Activated CD8-positive, alpha-beta T cell treated with anti-CD3 and anti-CD28 coated beads for 36 hours (primary cell): ENCODE data around the gene FOXL2. TPM values are rescaled to one million over a fixed set of nuclear protein-coding genes. Genes with fewer than 3 reads are reported as not detected.

Experiments used
- ATAC-seq: fragments of 200-7000 bp; cut with Tn5 transposase; one replicate; pipeline ENCODE4 v1.10.0; 2021; ENCODE audit warnings: mild to moderate bottlenecking, moderate library complexity
- CTCF ChIA-PET: fragments of 350-600 bp; sonication (Branson Sonifier 250); formaldehyde crosslinking; loops from one replicate; lab custom pipeline; 2021; ENCODE audit warnings: antibody characterized with exemption; lab: Charles Lee
- POLR2A ChIA-PET: fragments of 350-600 bp; sonication (Branson Sonifier 250); formaldehyde crosslinking; loops from one replicate; lab custom pipeline; 2021; ENCODE audit warnings: antibody characterized with exemption; lab: Charles Lee
- DNase-seq: peaks from one replicate; pipeline ENCODE4 v3.0.0-alpha.2; 2020
- H3K27ac Mint-ChIP-seq: one replicate; pipeline ENCODE4 v1.8.0; 2021; ENCODE audit warnings: mild to moderate bottlenecking, mixed read lengths
- H3K27me3 Mint-ChIP-seq: one replicate; pipeline ENCODE4 v1.8.0; 2021; ENCODE audit warnings: mixed read lengths
- H3K36me3 Mint-ChIP-seq: one replicate; pipeline ENCODE4 v1.8.0; 2021; ENCODE audit warnings: low read depth, mixed read lengths
- H3K4me1 Mint-ChIP-seq: one replicate; pipeline ENCODE4 v1.8.0; 2021; ENCODE audit warnings: low read depth, mixed read lengths
- H3K4me3 Mint-ChIP-seq: one replicate; pipeline ENCODE4 v1.8.0; 2021; ENCODE audit warnings: mild to moderate bottlenecking, moderate library complexity, mixed read lengths
- H3K9me3 Mint-ChIP-seq: one replicate; pipeline ENCODE4 v1.8.0; 2021; ENCODE audit warnings: mixed read lengths
- intact Hi-C: fragments of 100-400 bp; cut with micrococcal nuclease; formaldehyde crosslinking; loops from one replicate; pipeline ENCODE4 v1.10.0; 2022
- total RNA-seq, 2 experiments: library from RNA; stranded (reverse); gene quantifications; one replicate each; pipeline ENCODE4 v1.2.3, GENCODE V29; 2021
- TF ChIP-seq, protein P1 (sequence below): fragments of 200-600 bp; IDR thresholded peaks from one replicate; pipeline ENCODE4 v1.8.0; 2022; ENCODE audit warnings: antibody characterized with exemption, mild to moderate bottlenecking

Gene FOXL2
- total RNA-seq, 2 experiments from 2014 or later, result not detected

DNA sequence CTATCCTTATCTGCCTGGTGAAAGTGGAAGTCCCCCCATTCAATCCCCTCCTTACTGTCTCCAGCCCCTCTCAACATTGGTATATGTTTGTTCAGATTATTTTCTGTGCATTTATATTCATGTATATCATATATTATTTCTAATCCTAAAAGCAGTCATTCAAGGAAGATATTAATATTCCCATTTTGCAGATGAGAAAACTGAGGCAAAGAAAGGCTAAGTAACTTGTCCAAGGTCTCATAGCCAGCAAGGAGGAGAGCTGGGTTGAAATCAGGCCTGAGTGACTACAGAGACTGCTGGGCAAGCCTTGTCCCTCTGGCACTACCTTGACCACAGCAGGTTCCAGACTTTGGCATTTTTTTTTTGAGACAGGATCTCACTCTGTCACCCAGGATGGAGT is 29.1 kb upstream of the FOXL2 start:
- TF ChIP-seq, protein P1, sequence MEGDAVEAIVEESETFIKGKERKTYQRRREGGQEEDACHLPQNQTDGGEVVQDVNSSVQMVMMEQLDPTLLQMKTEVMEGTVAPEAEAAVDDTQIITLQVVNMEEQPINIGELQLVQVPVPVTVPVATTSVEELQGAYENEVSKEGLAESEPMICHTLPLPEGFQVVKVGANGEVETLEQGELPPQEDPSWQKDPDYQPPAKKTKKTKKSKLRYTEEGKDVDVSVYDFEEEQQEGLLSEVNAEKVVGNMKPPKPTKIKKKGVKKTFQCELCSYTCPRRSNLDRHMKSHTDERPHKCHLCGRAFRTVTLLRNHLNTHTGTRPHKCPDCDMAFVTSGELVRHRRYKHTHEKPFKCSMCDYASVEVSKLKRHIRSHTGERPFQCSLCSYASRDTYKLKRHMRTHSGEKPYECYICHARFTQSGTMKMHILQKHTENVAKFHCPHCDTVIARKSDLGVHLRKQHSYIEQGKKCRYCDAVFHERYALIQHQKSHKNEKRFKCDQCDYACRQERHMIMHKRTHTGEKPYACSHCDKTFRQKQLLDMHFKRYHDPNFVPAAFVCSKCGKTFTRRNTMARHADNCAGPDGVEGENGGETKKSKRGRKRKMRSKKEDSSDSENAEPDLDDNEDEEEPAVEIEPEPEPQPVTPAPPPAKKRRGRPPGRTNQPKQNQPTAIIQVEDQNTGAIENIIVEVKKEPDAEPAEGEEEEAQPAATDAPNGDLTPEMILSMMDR, result no peak
- no peak overlapping the region for H3K27ac Mint-ChIP-seq
- ChIA-PET POLR2A (no interaction called here), CTCF (no interaction called here)
- no peaks in the 10 kb centered on the region for H3K9me3 Mint-ChIP-seq
- no peaks in the 10 kb centered on the region for H3K36me3 Mint-ChIP-seq
- H3K27me3 Mint-ChIP-seq, result peaks cover 8% of the 10 kb centered on the region
- DNase-seq (no peak), ATAC-seq (no peak)
- intact Hi-C loops, result no loop called here
- no peak overlapping the region for H3K4me3 Mint-ChIP-seq
- no peaks in the 10 kb centered on the region for H3K4me1 Mint-ChIP-seq

DNA sequence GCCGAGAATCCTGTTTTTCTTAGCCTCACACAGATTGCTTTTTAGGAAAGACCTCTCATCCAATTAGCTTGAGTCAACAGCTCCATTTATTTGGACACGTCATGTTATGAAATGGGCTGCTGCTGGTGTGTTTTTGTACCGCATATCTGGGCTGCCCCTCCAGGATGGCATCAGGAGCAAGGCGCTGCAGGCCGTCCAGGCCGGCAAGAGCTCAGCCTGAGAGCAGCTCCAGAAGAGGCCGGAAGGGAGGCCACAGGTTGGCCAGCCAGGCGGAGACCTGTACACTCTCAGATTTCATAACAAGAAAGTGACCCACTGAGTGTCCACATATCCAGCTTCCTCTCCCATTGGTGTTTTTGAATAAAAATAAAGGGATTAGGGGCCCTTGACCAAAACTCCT is 28.4 kb upstream of the FOXL2 start:
- Mint-ChIP-seq H3K4me3 (no peak overlapping the region), H3K9me3 (no peaks in the 10 kb centered on the region), H3K27ac (no peak overlapping the region), H3K27me3 (peaks cover 9% of the 10 kb centered on the region), H3K36me3 (no peaks in the 10 kb centered on the region), H3K4me1 (no peaks in the 10 kb centered on the region)
- ATAC-seq (no peak), DNase-seq (no peak)
- TF ChIP-seq, protein P1, result no peak
- ChIA-PET POLR2A (no interaction called here), CTCF (no interaction called here)
- intact Hi-C loops, result no loop called here

DNA sequence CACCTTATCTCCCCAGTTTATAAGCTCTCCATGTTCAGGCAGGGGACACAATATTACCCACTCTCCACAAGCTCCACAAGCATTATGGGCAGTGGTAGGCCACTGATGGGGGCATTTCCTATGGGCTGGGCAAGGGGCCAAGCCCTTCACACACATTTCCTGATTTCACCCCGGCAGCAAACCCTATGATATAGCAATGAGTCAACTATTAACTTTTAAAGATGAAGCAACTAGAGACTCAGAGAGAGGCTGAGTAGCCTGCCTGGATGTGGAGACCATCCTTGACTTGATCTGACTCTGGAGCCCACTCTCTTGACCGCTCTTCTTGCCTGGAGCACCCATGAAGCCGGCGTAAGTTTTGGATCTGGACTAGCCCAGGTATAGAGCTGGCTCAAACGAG is 27.5 kb upstream of the FOXL2 start:
- Mint-ChIP-seq H3K9me3 (no peaks in the 10 kb centered on the region), H3K36me3 (no peaks in the 10 kb centered on the region), H3K27ac (no peak overlapping the region), H3K4me3 (no peak overlapping the region), H3K27me3 (peaks cover 15% of the 10 kb centered on the region), H3K4me1 (no peaks in the 10 kb centered on the region)
- intact Hi-C loops, result no loop called here
- TF ChIP-seq, protein P1, result no peak
- ChIA-PET POLR2A (no interaction called here), CTCF (interaction anchor here (1.8 to 2.1 kb wide), 2 partner anchors 38 to 59 kb away, joined by 6 to 7 read pairs; no protein-coding TSS in a partner anchor)
- DNase-seq (no peak), ATAC-seq (no peak)

DNA sequence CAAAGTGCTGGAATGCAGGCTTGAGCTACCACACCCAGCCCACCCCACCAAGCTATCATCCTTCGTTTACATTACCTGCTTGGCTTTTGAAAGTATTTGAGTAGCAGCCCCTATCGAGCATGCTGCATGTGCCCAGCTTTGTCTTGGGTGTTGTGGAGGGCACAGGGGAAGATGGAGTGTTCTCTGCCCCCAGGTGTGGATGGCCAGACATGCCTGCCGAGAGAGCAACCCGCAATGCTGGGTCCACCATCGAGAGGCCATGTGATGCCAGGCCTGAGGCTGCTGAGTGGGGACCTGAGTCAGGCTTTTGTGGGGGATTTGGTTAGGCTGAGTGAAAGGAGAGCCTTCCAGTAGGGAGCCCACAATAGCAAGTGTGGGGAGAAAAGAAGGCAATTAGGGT is 26.0 kb upstream of the FOXL2 start:
- H3K27me3 Mint-ChIP-seq, result peaks cover 14% of the 10 kb centered on the region
- H3K9me3 Mint-ChIP-seq, result no peaks in the 10 kb centered on the region
- no peak for DNase-seq
- no peak overlapping the region for H3K27ac Mint-ChIP-seq
- CTCF ChIA-PET, result interaction anchor here (1.2 to 2.1 kb wide), 2 partner anchors 32 to 37 kb away, joined by 4 to 7 read pairs; no protein-coding TSS in a partner anchor
- no peak for ATAC-seq
- no peak overlapping the region for H3K4me3 Mint-ChIP-seq
- H3K36me3 Mint-ChIP-seq, result no peaks in the 10 kb centered on the region
- TF ChIP-seq, protein P1, result no peak
- H3K4me1 Mint-ChIP-seq, result no peaks in the 10 kb centered on the region
- POLR2A ChIA-PET, result interaction anchor here (0.6 kb wide), 1 partner anchor 558 kb away, joined by 3 read pairs; no protein-coding TSS in a partner anchor
- intact Hi-C loops, result no loop called here

DNA sequence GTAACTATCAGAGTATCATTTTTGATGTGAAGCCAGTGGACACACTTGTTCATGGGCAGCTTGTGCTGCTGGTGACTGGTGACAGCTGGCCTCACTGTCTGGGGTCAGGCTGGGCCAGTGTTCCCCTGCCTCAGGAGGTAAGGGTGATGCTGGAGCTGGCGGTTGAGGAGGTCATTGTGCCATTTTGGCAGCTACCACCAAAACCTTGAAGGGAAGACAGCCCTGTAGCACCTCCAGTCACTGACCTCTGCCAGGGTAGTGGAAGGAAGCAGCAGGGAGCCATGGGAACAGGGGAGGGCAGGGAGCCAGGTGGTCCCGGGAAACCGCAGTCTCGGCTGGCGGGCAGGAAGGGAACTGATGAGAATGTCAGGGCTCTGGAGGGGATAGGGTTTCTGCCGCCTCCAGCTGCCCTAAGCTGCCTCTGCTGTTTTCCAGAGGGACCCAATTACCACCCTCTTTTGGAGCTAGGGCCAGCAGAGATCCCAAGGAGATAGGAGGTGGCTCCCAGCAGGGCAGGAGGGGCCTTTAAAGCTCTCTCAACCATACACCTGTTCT is 24.9 kb upstream of the FOXL2 start:
- CTCF ChIA-PET, result interaction anchor here (1.2 kb wide), 1 partner anchor 31 kb away, joined by 4 read pairs; no protein-coding TSS in a partner anchor

More for the DNA sequence above, 24.9 kb upstream of the FOXL2 start:
- H3K4me3 Mint-ChIP-seq, result no peak overlapping the region
- H3K4me1 Mint-ChIP-seq, result no peaks in the 10 kb centered on the region
- no peak overlapping the region for H3K27ac Mint-ChIP-seq
- H3K9me3 Mint-ChIP-seq, result no peaks in the 10 kb centered on the region
- TF ChIP-seq, protein P1, result no peak
- no peak for ATAC-seq
- H3K36me3 Mint-ChIP-seq, result no peaks in the 10 kb centered on the region
- POLR2A ChIA-PET, result no interaction called here
- intact Hi-C loops, result no loop called here
- DNase-seq, result no peak
- H3K27me3 Mint-ChIP-seq, result peaks cover 14% of the 10 kb centered on the region
